Uterus (tissue), 2 donors: ENCODE measurements around the gene FOXK1.

Experiments
- POLR2A ChIP-seq, 2 donors: fragments of 450-650 bp; IDR thresholded peaks; one replicate each; pipeline ENCODE4 v1.6.1; 2016; ENCODE audit warnings: antibody characterized with exemption in 2 of 2, mild to moderate bottlenecking in 1 of 2, moderate library complexity in 1 of 2
- TF ChIP-seq, protein P1 (sequence below), 4 experiments: fragments of 200-600 bp in 2 of 4; fragments of 450-650 bp in 2 of 4; sonication (generic) in 2 of 4; IDR thresholded peaks; one replicate each; pipeline ENCODE4 v1.5.1; 2016 to 2019; ENCODE audit warnings: antibody characterized with exemption in 4 of 4, mild to moderate bottlenecking in 2 of 4, moderate library complexity in 1 of 4

DNA sequence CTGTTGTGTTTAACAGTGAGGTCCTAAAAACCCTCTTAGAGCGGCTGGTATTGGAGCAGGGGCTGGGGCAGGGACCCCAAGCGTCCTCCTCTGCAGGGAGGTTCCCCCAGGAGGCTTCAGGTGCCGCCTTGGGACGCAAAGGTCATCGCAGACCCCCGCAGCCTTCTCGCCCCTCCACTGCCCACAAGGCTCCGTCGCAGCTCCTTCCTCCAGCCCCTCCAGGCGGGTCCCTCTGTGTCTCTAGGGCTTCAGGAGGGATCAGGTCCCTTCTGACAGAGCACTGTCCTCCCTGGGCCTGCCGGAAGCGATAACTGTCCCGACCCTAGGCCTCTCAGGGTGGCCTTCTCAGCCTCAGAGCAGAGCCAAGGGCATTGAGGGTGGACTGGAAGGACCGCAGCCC is 67.3 kb downstream of the FOXK1 start:
- TF ChIP-seq, protein P1, sequence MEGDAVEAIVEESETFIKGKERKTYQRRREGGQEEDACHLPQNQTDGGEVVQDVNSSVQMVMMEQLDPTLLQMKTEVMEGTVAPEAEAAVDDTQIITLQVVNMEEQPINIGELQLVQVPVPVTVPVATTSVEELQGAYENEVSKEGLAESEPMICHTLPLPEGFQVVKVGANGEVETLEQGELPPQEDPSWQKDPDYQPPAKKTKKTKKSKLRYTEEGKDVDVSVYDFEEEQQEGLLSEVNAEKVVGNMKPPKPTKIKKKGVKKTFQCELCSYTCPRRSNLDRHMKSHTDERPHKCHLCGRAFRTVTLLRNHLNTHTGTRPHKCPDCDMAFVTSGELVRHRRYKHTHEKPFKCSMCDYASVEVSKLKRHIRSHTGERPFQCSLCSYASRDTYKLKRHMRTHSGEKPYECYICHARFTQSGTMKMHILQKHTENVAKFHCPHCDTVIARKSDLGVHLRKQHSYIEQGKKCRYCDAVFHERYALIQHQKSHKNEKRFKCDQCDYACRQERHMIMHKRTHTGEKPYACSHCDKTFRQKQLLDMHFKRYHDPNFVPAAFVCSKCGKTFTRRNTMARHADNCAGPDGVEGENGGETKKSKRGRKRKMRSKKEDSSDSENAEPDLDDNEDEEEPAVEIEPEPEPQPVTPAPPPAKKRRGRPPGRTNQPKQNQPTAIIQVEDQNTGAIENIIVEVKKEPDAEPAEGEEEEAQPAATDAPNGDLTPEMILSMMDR (IDR thresholded peaks at IDR 0.05), result no peak
- TF ChIP-seq POLR2A (IDR thresholded peaks at IDR 0.05), result no peak
